Renal pelvis (tissue), 4 donors: ENCODE measurements around the gene TNFRSF4. TPM values are rescaled to one million over a fixed set of nuclear protein-coding genes. Genes with fewer than 3 reads are reported as not detected.

Experiments
- DNase-seq: peaks from one replicate; pipeline ENCODE4 v3.0.0-alpha.2; 2013
- polyA plus RNA-seq, 3 donors: library from polyadenylated mRNA; unstranded; fragments of 120-200 nt; gene quantifications; one replicate each; pipeline ENCODE4 v1.2.1, GENCODE V29; 2013; ENCODE audit not compliant: insufficient read length in 3 of 3

Gene TNFRSF4
- polyA plus RNA-seq, 3 donors: 1.5 to 2.7 (median 2.7) TPM

DNA sequence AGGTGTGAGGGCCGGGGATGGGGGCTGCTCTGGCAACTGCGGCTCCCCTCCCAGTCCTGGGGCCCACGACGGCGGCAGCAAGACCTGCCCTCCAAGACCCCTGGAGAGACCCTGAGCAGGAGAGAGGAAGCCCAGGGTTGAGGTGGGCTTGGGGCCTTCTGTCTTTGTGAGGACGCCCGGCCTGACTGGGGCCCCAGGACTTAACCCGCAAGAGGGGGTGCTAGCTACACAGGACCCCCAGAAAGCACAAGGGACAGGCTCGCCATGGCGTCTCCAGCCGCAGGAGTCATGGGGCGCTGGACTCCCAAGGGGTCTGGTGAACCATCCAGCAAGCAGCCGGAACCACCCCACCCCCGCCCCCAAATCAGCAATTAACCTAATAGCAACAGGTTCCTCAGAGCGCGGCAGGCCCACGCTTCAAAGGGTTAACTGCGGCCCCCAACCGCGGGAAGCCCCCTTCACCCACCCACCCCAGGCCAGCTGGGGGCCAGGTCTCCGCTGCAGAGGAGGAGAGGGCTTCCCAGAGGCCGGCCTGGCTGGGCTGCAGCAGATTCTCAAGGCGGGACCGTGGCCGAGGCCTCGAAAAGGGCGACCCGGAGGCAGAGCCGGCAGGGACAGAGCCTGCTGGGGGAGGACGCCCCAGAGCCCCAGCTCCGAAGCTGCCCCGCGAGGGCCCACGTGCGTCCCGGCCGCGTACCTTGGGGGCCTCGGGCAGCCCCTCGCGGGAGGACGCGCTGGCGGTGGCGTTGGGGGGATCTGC lies 32.0 kb upstream of the TNFRSF4 start:
- no peak for DNase-seq

GRCh38 chr1:1245178-1245816 lies 31.3 kb upstream of the TNFRSF4 start:
- no peak for DNase-seq

DNA sequence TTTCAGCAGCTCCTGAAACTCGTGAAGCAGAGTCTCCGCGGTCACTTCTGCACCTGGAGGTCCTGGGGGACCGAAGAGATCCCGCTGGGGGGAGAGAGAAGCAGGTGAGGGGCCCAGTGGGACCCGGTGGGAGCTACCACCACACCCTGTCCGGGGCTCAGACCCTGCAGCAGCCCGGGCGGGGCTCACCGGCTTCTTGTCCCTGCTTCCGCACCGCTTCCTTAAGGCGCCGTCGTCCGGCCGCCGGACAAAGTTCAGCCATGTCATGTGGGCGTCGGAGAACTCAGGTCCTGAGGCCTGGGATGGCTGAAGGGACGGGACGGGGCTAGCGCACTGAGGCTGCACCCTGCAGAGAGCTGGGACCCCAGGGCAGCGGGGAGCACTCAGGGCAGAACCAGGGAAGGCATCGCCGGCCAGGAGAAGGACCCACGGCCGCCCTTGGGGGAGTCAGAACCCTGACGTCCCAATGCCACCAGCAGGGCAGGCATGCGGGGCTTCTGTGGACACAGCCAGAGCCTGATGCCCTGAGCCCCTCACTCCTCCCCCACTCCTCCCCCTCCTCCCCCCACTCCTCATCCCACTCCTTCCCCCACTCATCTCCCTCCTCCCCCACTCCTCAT lies 30.3 kb upstream of the TNFRSF4 start:
- no peak for DNase-seq

DNA sequence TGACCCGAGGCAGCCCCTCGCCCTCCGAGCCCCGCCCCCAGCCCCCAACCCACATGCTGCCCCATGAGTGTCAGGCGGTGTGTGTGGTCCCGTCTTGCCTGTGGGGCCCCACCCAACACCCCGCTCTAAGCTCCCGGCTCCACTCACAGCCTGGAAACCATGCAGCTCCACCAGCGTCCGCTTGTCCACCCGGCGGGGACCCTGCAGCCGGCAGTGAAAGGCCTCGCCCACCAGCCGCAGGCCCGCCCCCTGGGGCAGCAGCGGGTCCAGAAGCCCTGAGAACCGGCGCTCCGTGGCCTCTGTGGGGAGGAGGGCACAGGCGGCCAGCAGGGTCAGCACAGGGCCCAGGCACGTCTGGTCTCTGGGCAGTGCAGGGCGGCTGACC lies 29.8 kb upstream of the TNFRSF4 start:
- DNase-seq: no peak

GRCh38 chr1:1243266-1243660 lies 29.3 kb upstream of the TNFRSF4 start:
- no peak for DNase-seq

- DNase-seq: no peak
Measured at GRCh38 chr1:1242461-1243265, 28.7 kb upstream of the TNFRSF4 start.

GRCh38 chr1:1241588-1242219 lies 27.8 kb upstream of the TNFRSF4 start:
- DNase-seq: no peak

DNA sequence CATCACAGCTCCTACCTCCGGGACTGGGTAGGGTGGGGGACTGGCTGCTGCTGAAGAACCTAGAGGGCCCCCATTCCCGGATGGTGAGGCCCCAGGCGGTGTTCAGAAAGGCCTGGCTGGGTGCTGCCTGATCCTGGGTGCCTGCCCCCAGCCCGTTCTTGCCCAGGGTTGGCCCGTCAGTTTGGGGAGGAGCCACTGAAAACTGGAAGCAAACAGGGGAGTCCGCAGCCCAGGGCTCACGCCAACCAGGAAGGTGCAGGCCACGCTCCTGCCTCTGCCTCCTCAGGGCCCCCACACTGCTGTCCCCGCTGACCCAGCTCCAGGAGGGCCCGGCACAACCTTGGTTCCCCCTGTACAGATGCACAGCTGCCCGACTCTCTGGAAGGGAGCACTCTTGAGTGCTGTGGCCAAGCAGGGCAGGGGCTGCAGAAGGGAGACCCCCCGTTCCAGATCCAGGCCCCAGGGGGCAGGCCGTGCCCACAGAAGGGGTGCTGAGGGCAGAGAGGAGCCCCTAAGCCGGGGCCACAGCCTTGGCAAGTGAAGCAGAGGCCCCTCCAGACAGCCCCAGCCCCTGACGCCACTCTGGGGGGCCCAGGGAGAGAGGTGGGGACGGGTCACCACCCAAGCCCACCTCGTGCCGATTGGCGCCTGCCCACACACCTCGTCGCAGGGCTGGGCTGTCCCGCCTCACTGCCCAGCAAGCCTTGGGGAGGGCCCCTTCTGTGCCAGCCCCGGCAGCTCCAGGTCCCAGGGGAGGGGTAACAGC lies 27.1 kb upstream of the TNFRSF4 start:
- no peak for DNase-seq

- no peak for DNase-seq
Measured at GRCh38 chr1:1240348-1240732, 26.4 kb upstream of the TNFRSF4 start.

DNA sequence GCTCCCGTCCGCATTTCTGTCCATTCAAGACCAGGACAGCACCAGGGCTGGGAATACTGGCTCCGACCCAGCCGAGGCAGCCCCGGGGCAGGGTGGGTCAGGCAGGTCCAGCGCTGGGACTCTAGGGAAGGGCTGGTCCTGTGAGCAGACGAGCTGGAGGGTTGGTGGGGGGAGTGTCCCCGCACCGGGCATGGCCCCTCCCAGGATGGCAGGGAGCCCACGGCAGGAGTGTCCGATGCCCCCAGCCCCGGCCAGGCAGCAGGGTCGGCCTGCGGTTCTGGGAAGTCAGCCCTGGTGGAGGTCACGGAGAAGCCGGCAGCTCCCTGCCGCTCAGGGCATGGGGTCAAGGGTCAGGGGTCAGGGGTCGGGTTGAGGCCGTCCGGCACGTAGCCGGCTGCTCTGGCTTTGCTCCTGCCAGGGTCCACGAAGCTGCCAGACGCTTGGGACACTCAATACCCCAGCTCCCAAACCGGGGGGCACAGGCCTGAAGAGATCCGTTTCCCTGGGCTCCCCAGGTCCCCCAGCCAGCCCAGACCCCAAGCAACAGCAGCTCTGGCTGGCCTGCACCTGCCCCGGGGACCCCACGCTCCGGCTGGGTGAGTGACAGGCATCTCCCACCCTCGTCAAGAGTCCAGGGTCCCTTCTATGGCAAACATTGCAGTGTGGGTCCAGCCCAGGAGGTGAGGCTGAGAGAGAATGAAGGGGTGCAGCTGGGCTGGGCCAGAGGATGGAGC lies 25.8 kb upstream of the TNFRSF4 start:
- DNase-seq: no peak

GRCh38 chr1:1239227-1239613 lies 25.3 kb upstream of the TNFRSF4 start:
- DNase-seq: no peak

- DNase-seq: no peak
Measured at GRCh38 chr1:1238702-1239178, 24.8 kb upstream of the TNFRSF4 start.

GRCh38 chr1:1237874-1238701 lies 24.1 kb upstream of the TNFRSF4 start:
- no peak for DNase-seq

- DNase-seq: no peak
Measured at GRCh38 chr1:1236945-1237873, 23.3 kb upstream of the TNFRSF4 start.

GRCh38 chr1:1236176-1236763 lies 22.3 kb upstream of the TNFRSF4 start:
- DNase-seq: no peak

DNA sequence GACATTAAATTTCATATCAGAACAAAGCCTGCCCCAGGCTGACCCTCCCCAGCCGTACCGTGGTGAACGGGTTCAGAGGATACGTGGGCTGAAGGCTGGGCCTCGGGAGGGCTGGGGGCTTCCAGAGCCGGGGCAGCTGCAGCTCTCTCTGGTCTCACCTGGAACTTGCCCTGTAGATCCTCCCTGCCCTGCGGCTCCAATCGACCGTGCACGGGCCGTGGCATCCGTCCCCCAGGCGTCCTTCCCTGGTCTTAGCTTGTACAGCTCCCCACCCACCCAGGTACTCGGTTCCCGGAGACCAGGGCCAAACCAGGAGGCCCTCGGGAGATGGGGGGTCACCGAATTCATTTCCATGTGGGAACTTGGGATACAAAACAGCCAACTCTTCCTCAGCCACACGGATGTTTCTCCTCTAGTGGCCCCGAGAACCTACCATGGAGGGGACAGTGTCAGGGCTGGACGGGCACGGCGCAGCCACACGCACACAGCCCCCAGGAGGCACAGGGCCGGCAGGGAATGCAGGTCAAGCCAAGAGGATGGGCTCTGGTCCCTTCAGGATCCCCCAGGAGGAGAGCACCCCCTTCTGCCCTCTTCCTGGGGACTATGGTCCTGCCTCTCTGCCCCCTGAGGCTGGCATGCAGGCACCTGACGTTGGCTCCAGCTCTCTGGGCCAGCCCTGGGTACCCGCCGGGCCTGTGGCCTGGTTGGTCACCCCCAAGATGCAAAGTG lies 21.2 kb upstream of the TNFRSF4 start:
- no peak for DNase-seq

DNA sequence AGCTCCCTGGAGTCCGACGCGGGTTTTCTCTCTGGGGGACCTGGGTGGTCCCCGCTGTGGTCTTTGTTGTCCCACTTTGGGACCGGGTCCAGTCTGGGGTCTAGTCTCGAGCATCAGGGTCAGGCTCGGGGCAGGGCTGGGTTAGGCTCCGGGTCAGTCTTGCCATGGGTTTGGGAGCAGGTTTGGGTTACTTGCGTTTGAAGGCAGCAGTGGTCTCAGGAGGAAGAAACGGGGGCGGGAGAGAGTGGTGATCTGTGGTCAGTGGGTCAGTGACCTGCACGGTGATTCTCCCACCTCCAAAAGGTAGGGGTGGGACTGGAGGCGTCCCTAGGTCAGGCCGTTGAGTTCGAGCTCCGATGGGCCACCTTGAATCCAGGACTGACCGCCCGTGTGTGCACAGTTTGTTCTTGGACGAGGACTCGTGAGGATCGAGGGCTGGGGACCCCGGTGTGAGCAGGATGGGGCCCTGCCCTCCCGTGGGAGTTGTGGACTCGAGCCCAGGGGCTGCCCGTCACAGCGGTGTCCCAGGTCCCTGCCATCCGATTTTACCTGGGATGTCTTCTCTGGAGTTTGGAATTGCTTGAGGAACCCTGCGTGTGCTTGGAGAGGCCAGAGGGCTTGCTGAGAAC lies 20.3 kb upstream of the TNFRSF4 start:
- no peak for DNase-seq
